ENCODE data around the gene NUP58.
"Not testable (repeated sequence)": the region's sequence is repeated elsewhere in the genome, so short reads cannot be mapped to it uniquely, and the experiment has no call there.

NUP58 gene

DNA sequence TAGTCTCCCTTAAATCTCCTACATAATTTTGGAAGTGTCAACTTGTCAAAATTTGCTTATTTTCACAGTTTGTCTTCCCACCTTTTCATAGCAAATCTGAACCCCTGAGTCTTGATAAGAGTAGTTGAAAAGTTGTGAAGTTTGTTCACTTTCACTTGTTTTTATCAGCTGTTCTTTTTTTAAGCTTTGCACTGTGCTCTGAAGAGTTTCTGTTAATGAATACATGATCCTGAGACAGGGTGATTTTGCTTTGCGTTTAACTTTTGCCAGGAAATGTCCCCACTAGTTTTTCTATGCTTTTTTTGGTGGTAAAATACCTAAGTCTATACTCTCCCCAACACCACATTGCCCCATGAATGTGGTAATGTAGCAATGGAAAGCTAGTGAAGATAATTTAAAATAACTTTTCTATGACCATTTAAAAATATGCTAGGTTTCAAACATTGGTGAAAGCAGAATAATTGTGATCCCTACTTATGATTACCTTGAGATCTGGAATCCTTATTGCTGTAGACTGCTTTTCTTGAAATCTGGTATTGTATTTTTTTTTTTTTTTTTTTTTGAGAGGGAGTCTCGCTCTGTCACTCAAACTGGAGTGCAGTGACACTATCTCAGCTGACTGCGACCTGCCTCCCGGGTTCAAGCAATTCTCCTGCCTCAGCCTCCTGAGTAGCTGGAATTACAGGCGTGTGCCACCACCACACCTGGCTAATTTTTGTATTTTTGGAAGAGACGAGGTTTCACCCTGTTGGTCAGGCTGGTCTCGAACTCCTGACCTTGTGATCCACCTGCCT is 5.4 kb downstream of the NUP58 start:
- no peak for DNase-seq (ENCODE audit: low read depth)

DNA sequence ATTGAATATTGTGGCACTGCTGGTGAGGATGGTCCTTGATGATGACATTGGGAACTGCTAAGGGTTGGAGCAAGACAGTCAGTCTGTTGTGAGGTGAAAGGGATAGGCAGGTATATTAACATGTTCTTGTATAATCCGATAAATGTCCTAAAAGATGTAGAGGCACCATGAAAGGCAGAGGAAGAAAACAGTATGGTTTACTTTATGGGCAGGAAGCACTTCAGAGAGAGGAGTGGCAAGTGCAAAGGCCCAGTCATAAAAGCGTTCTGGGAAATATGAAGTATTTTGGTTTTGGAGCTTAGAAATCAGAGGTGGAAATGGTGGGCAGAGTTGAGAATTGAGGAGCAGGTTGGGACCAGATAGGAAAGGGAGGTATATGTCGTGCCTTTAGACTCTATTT is 9.5 kb downstream of the NUP58 start:
- no peak for DNase-seq (ENCODE audit: low read depth)

DNA sequence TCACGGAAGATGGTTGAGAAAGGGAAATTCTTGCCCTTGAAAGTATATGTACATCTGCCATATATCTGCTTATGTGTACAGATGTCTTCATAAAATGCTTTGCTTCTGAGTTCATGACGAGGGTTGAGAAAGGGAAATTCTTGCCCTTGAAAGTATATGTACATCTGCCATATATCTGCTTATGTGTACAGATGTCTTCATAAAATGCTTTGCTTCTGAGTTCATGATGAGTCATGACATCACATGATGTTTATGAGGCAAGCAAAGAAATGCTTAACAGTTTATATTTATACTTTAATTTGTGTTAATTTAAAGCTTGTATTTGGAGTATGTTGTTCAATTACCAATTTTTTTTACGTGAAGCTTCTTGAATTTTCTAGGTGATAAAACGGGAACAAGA is 17.5 kb downstream of the NUP58 start:
- DNase-seq (ENCODE audit: low read depth): peak; percentile 91

DNA sequence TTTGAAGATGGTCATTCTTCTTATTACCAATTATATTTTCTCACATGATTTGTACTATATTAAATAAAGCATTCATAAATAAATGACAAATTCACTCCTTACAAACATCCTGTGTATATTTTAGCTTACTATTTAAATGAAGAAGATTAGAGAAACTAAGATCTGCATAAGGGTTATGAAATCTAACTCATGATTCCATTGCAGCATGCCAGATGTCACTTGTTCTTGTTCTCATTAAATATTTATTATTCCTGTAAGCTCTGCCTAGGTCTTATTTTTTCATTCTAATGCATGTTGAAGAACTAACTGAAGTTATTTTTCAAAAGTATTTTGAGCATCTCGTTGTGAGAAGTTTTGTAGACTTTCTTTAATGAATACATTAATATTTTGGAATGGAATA is 18.3 kb downstream of the NUP58 start:
- DNase-seq (ENCODE audit: low read depth): peak; percentile 48

DNA sequence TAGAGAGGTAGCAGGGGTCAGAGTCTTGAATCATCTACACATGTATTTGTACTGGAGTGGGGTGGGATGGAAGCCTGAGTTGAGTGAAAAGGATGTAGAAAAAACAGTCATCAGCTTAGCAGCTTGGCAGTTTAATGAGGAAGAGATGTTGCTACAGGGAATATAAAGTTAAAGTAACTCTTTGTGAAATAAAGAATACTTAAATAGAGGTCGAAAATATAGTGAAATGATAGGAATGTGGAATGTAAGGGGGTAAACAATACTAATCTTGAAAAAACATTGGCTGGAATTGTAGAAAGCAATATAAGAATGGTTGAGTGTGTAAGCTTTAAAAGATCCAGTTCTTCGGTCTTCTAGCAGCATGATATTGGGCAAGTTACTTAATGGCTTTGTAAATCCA is 22.7 kb downstream of the NUP58 start:
- no peak for DNase-seq (ENCODE audit: low read depth)

DNA sequence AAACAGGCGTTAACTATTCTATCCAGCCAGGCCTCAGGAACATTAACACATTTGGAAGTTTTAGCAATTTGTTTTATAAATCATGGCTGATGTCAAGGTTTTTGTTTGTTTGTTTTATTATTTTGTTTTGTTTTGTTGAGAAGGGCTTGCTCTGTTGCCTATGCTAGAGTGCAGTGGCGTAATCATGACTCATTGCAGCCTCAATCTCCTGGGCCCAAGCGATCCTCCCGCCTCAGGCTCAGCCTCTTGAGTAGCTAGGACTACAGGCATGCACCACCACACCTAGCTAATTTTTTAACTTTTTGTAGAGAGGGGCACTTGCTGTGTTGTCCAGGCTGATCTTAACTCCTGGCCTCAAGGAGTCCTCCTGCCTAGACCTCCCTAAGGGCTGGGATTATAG is 28.3 kb downstream of the NUP58 start:
- DNase-seq (ENCODE audit: low read depth): peak; percentile 69

DNA sequence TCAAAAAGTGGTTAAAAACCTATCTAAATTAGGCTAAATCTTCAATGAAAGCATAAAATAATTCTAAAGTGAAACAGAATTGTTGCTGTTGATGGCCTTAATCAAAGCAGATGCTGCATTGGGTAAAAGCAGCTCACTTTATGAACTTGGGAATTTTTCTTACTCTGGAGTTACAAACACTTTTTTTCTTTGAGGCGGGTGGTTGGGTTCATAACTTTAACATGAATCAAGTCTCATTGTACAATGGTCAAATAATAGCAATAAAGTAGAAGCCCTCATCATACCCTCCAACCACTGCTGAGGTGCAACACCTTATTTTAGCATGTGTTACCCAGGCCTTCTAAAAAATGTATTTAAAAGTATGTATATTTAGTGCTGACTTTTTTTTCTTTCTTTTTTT is 29.1 kb downstream of the NUP58 start:
- peak; percentile 65 for DNase-seq (ENCODE audit: low read depth)

DNA sequence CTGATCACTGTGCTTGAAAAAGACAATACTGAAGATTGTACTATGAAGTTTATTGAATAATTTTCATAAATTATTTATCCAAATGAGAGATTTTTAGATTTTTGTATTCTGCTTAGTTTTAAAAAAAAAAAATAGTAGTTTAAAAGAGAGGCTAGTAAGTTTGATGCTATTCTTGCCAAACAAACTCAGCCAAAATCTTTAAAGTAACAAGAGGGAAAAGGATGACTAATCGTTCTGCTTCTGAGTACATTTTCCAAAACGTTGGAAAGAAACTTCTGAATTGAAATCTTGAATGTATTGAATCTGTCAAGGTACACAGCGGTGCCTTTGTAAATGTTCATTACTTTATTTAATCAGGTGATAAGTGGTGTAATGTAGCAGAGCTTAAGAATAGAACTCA is 34.4 kb downstream of the NUP58 start:
- DNase-seq (ENCODE audit: low read depth): no peak

DNA sequence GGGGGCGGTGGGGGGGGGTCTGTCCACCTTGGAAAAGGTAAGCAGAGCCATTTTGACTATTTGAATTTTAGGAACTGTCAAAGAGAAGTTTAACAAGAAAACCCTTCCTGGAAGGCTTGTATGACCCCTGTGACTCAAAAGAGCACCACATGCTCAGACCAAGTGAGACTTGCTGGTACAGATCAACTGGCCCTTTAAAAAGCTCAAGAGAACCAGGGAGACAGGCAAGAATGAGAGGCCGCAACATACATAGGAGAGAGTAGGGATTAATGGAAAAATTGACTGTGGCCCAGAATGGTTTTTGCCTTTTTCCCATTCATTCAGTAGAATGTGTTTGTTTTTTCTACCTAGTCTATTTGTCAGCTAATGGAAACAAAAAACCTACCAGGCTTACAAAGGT is 44.2 kb downstream of the NUP58 start:
- no peak for DNase-seq (ENCODE audit: low read depth)

DNA sequence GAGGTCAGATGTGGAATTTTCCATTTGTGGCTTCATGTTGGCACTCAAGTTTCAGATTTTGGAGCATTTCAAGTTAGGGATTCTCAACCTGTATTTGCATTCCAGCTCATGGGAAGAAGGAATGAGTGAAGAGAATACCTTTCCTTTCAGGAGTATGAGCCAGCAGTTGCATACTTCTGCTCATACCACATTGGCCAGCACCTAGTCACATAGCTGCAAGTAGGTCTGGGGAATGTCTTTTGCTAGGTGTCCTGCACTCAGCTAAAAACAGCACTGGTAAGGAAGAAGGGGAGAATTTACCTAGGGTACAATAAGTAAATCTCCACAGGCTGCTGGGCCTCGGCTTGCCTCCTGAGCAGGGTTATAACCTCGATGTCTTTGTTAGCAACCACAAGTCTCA is 45.7 kb downstream of the NUP58 start:
- no peak for DNase-seq (ENCODE audit: low read depth)

DNA sequence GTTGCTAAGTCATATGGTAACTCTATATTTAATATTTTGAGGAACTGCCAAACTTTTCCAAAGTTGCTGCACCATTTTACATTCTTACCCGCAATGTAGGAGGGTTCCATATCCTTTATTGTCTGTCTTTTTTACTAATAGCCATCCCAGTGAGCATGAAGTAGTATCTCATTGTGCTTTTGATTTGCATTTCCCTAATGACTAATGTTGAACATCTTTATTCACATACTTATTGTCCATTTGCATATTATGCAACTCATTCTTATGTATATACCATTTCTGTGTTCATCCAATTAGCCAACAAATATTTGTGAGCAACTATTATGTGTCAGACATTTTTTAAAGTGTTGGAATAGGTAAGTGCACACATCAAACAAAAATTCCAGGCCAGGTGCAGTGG is 50.0 kb downstream of the NUP58 start:
- no peak for DNase-seq (ENCODE audit: low read depth)

DNA sequence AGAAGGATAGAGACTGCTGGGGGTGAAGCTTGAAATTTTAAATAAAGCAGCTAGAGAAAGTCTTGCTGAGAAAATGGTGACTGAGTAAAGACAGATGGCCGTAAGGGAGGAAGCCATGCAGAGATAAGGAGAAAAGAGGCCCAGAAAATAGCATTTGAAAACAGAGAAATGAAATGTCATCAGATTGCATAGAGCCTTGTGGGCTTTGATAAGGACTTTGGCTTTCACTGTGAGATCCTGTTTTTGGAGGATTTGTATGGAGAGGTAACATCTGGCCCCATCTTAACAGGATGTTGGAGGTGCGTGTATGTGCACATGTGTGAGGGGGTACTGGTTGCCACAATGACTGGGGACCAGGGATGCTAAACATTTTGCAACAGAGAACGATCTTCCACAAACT is 50.8 kb downstream of the NUP58 start:
- peak; percentile 26 for DNase-seq (ENCODE audit: low read depth)

DNA sequence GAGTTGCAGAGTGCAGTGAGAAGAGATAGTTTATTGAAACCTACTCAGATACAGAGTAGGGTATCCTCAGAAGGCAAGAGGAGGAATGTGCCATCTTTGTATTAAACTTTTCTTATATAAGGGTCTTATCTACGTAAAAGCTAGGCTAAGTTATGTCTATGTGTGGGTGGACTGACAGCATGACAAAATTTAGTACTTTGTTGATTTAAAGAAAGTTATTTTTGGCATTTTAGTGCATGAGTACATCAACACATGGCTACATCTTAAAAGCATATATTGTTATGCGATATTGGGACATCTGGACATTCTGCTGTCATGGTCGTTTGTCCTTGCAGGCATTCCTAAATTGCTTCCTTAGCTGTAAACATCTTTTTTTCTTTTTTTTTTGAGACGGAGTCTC is 51.4 kb downstream of the NUP58 start:
- peak; percentile 7 for DNase-seq (ENCODE audit: low read depth)

DNA sequence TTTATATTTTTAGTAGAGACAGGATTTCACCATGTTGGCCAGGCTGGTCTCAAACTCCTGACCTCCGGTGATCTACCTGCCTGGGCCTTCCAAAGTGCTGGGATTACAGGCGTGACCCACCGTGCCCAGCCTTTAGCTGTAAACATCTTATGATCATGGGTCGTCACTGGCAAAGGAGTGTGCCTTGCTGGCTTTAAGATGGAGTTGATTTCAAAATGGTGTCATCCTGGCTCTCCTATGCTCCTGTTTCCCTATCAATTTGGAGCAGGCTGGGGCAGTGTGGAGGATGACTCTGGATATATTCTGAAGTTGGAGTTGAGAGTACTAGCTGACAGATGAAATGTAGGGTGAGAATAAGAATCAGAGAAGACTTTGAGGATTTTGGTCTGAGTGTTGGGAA is 51.9 kb downstream of the NUP58 start:
- DNase-seq (ENCODE audit: low read depth): no peak

DNA sequence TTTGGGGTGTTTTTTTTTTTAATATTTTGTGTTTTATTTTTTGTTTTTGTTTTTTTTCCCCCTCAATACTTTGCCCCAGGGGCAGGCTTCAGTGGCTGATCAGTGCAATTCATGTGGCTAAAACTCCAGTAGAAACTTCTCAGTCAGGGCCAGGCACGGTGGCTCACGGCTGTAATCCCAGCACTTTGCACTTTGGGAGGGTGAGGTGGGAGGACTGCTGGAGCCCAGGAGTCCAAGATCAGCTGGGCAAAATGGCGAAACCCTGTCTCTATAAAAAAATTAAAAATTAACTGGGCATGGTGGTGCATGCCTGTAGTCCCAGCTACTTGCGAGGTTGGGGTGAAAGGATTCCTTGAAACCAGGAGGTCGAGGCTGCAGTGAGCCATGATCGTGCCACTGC is 53.0 kb downstream of the NUP58 start:
- no peak for DNase-seq (ENCODE audit: low read depth)

DNA sequence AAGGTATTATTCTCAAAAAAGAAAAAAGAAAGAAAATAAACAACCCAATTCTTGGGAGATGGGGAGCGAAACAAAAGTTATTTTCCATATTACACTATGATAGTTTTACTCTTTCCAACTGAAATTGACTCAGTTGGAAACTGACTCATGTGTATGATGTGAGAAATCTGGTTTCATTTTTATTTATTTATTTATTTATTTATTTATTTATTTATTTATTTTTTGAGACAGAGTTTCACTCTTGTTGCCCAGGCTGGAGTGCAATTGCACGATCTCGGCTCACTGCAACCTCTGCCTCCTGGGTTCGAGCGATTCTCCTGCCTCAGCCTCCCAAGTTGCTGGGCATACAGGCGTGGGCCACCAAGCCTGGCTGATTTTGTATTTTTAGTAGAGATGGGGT is 59.0 kb downstream of the NUP58 start:
- not testable (repeated sequence) for DNase-seq (ENCODE audit: low read depth)

DNA sequence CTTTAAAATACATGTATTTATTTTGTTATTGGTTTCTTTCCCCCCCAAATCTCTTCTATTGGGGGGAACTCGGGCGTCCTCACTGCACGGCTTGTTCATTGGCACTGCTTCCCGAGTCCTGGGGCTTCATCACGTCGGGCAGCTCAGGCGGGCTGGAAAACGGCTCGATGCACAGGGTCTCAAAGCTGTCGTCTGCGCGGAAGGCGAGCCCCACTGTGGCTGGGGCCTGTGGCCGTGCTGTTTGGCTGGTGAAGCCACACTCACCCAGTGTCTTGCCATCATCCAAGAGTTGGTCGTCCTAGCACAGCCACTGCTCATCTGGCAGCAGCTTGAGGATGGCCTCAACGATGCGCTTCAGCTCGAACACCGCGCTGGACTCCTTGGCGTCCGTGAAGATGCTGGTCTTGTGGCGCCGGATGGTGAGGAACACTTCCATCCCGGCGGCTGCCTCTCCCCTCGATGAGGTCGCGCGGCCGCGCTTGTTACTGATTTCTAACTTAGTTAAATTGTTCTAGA is 64.4 kb downstream of the NUP58 start:
- no peak for DNase-seq (ENCODE audit: low read depth)

DNA sequence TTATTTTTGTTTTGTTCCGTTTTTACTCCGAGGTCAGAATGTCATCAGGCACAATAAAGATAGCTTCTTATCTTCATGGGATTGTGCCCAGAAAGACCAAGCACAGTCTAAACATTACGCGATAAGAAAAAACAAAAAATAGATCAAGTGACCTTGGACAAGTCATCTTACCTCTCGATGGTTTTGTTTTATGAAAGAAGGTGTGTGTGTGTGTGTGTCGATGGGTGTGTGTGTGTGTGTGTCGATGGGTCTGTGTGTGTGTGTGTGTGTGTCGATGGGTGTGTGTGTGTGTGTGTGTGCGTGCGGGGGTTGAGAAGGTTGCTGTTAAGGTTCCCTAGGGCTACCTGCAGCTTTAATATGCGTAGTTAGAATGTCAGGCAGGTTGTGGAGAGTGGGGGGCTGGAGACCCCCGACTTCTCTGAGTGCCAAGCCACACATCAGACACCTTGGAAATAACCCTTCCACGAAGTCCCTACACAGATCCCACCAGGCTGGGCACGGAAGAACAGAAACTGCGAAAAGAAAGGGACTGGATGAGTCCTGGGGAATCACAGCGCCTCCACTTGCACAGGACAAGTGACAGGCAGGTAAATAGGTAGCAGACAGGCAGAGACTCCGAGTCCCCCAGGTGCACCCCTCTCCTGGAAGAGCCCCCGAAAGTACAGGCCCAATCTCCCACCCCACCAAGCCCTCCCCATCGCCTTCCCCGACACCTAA is 69.9 kb downstream of the NUP58 start:
- DNase-seq (ENCODE audit: low read depth): no peak

DNA sequence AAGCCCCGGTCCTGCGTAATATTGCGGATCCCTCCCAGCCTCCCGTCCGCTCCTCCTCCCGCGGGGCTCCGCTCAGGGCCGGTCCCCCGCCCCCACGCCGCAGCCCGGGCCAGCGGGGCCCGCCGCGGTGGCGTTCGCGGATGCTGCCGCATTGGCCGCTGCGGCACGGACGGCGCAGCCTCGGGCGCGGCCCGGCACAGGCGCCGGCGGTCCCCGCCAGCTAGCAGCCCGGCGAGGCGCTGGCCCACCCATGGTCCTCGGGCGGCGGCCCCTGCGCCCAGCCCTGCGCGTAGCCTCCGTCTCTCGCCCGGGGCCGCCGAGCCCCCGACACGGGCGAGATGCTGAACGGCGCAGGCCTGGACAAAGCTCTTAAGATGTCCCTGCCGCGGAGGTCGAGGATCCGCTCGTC is 70.5 kb downstream of the NUP58 start, which contains the start of gene ATP8A2:
TSS of gene ATP8A2 (plus strand) at position 100 of the 409 bp plus-strand sequence. CDS start at position 339, 239 bp downstream.
- no peak for DNase-seq (ENCODE audit: low read depth)

DNA sequence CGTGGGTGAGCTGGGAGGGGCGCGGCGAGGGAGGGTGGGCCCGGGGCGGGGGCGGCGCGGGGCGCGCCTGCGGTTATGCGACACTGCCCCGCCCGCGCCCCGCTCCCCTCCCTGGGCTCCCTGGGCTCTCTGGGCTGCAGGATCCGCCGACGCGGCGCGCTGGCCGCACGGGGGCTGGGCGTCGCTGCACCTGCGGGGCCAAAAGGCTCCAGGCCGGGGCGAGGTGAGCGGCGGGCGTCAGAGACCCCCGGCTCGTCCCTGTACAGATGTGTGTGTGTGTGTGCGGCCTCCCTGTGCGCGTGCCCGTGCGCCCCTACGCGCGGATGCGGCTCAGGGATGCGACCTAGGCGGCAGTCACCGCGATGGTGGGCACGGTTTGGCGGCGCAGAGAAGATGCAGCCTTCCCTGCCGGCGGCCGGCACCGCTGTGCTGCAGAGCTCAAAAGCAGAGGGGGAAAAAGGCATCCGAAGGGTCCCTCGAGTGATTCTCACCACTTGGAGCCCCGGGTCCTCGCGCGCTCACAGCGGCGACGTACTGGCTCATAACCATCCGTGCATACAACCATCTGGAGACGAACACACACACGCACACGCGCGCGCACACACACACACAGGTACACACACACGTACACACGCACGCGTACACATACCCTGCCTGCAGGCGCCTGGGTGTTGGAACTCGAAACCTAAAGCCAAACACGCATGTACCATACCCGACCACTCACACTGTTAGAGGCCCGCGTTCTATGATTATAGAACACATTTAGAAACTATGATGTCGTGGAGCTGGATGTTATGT is 71.1 kb downstream of the NUP58 start:
- no peak for DNase-seq (ENCODE audit: low read depth)

DNA sequence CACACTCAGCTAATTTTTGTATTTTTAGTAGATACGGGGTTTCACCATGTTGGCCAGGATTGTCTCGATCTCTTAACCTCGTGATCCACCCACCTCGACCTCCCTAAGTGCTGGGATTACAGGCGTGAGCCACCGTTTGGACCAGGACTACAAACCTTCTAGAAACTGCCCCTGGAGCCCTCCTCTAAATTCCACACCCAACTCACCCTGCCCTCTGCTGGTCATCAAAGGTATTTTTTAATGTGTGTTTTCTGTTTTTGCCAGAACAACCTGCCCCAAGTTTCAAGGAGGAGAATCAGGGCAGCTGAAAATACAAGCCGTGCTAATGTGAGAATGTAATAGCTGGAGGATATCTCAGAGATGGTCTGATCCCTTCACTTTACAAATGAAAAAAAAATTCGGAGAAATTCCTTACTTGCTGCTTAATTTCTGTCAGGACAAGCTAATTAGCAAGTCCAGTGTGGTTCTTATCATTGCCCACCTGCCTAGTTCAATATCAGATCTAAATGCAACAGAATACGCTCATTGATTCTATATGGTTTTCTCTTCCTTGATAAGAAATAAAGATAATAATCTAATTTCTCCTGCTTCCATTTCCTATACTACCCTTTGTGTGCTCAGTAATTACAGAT is 74.4 kb downstream of the NUP58 start:
- peak; percentile 32 for DNase-seq (ENCODE audit: low read depth)
